NCI-H2196 treated with DMSO at 0.1 percent for 48 hours (cell line): ENCODE measurements around the gene TMEM178A.
A peak's percentile ranks its signal among the peaks of the same experiment; 100 is the strongest.
"Not testable (repeated sequence)": the region's sequence is repeated elsewhere in the genome, so short reads cannot be mapped to it uniquely, and the experiment has no call there.

Experiments
- DNase-seq: peaks from one replicate; lab custom pipeline; 2025; ENCODE audit not compliant: unreplicated experiment; lab: John Stamatoyannopoulos, UW

Gene TMEM178A

GRCh38 chr2:39708003-39708402 is 42.3 kb downstream of the TMEM178A start:
- no peak for DNase-seq

GRCh38 chr2:39710807-39711206 is 45.1 kb downstream of the TMEM178A start:
- no peak for DNase-seq

GRCh38 chr2:39712953-39713352 is 47.2 kb downstream of the TMEM178A start:
- DNase-seq: no peak

- no peak for DNase-seq
Observed at GRCh38 chr2:39715095-39715494, 49.4 kb downstream of the TMEM178A start.

GRCh38 chr2:39715822-39716221 is 50.1 kb downstream of the TMEM178A start:
- no peak for DNase-seq

GRCh38 chr2:39717067-39717466 is 51.4 kb downstream of the TMEM178A start:
- DNase-seq: no peak

- no peak for DNase-seq
Observed at GRCh38 chr2:39718483-39718882, 52.8 kb downstream of the TMEM178A start.

GRCh38 chr2:39719317-39719716 is 53.6 kb downstream of the TMEM178A start:
- no peak for DNase-seq

- no peak for DNase-seq
Observed at GRCh38 chr2:39720970-39721369, 55.3 kb downstream of the TMEM178A start.

GRCh38 chr2:39723497-39723896 is 57.8 kb downstream of the TMEM178A start:
- no peak for DNase-seq

GRCh38 chr2:39723946-39724827 is 58.5 kb downstream of the TMEM178A start:
- no peak for DNase-seq

GRCh38 chr2:39724828-39725144 is 59.1 kb downstream of the TMEM178A start:
- no peak for DNase-seq

- DNase-seq: no peak
Observed at GRCh38 chr2:39725401-39725800, 59.7 kb downstream of the TMEM178A start.

GRCh38 chr2:39728085-39728484 is 62.4 kb downstream of the TMEM178A start:
- not testable (repeated sequence) for DNase-seq

- DNase-seq: no peak
Observed at GRCh38 chr2:39728941-39729351, 63.2 kb downstream of the TMEM178A start.

GRCh38 chr2:39730276-39730675 is 64.6 kb downstream of the TMEM178A start:
- no peak for DNase-seq

- DNase-seq: peak; percentile 6
Observed at GRCh38 chr2:39730685-39731302, 65.1 kb downstream of the TMEM178A start.

GRCh38 chr2:39731546-39731945 is 65.8 kb downstream of the TMEM178A start:
- no peak for DNase-seq

GRCh38 chr2:39732482-39732881 is 66.8 kb downstream of the TMEM178A start:
- no peak for DNase-seq

- no peak for DNase-seq
Observed at GRCh38 chr2:39733070-39733674, 67.5 kb downstream of the TMEM178A start.

GRCh38 chr2:39734445-39734844 is 68.7 kb downstream of the TMEM178A start:
- DNase-seq: no peak

GRCh38 chr2:39735648-39736047 is 69.9 kb downstream of the TMEM178A start:
- DNase-seq: no peak
